Astrocyte (in vitro differentiated cells and primary cell): ENCODE measurements around the gene PCDHB7. TPM values are rescaled to one million over a fixed set of nuclear protein-coding genes. Genes with fewer than 3 reads are reported as not detected.
"Not testable (repeated sequence)": the region's sequence is repeated elsewhere in the genome, so short reads cannot be mapped to it uniquely, and the experiment has no call there.

ENCODE experiments used
- DNase-seq: peaks from one replicate; pipeline ENCODE4 v3.0.0-alpha.2; 2010; ENCODE audit warnings: low read depth
- FAIRE-seq: peaks from 2 replicates; lab custom pipeline; 2011; peaks lifted over from hg19 to GRCh38; lab: Jason Lieb, UNC
- H2AFZ ChIP-seq: 2 replicates; pipeline ENCODE4 v1.6.0; 2012; ENCODE audit warnings: low read depth, low read length, inconsistent platforms
- H3K27ac ChIP-seq: 2 replicates; pipeline ENCODE4 v1.5.1; 2011; ENCODE audit warnings: low read depth, low read length, inconsistent platforms
- H3K27me3 ChIP-seq: 2 replicates; pipeline ENCODE4 v1.6.0; 2011; ENCODE audit warnings: low read length, inconsistent platforms; ENCODE audit not compliant: insufficient read depth
- H3K36me3 ChIP-seq: 2 replicates; pipeline ENCODE4 v1.5.1; 2011; ENCODE audit warnings: low read length, inconsistent platforms; ENCODE audit not compliant: insufficient read depth
- H3K4me1 ChIP-seq: 2 replicates; pipeline ENCODE4 v1.5.1; 2011; ENCODE audit warnings: low read length, inconsistent platforms; ENCODE audit not compliant: insufficient read depth
- H3K4me2 ChIP-seq: 2 replicates; pipeline ENCODE4 v1.6.0; 2012; ENCODE audit warnings: low read length, inconsistent platforms
- H3K4me3 ChIP-seq: 2 replicates; pipeline ENCODE4 v1.5.1; 2011; ENCODE audit warnings: low read depth, mild to moderate bottlenecking, low read length, inconsistent platforms; ENCODE audit not compliant: insufficient read depth
- H3K79me2 ChIP-seq: 2 replicates; pipeline ENCODE4 v1.6.0; 2012; ENCODE audit warnings: mild to moderate bottlenecking, low read length, inconsistent platforms; ENCODE audit not compliant: insufficient read depth
- H3K9ac ChIP-seq: 2 replicates; pipeline ENCODE4 v1.6.0; 2012; ENCODE audit warnings: mild to moderate bottlenecking, low read length, inconsistent platforms
- H3K9me3 ChIP-seq: 2 replicates; pipeline ENCODE4 v1.5.1; 2012; ENCODE audit warnings: low read depth, mild to moderate bottlenecking, low read length, inconsistent platforms; ENCODE audit not compliant: insufficient read depth
- H4K20me1 ChIP-seq: 2 replicates; pipeline ENCODE4 v1.6.0; 2012; ENCODE audit warnings: low read length, inconsistent platforms; ENCODE audit not compliant: insufficient read depth
- H3K27ac Mint-ChIP-seq: one replicate; pipeline ENCODE4 v1.8.0; 2021; ENCODE audit warnings: mild to moderate bottlenecking, mixed read lengths; ENCODE audit not compliant: unreplicated experiment
- H3K27me3 Mint-ChIP-seq: one replicate; pipeline ENCODE4 v1.8.0; 2021; ENCODE audit warnings: low read depth, mixed read lengths; ENCODE audit not compliant: unreplicated experiment
- H3K36me3 Mint-ChIP-seq: one replicate; pipeline ENCODE4 v1.8.0; 2021; ENCODE audit warnings: low read depth, mixed read lengths; ENCODE audit not compliant: unreplicated experiment
- H3K4me1 Mint-ChIP-seq: one replicate; pipeline ENCODE4 v1.8.0; 2021; ENCODE audit warnings: low read depth, mixed read lengths; ENCODE audit not compliant: unreplicated experiment
- H3K4me3 Mint-ChIP-seq: one replicate; pipeline ENCODE4 v1.8.0; 2021; ENCODE audit warnings: mild to moderate bottlenecking, moderate library complexity, mixed read lengths; ENCODE audit not compliant: unreplicated experiment
- H3K9me3 Mint-ChIP-seq: one replicate; pipeline ENCODE4 v1.8.0; 2021; ENCODE audit warnings: mild to moderate bottlenecking, mixed read lengths; ENCODE audit not compliant: unreplicated experiment
- EZH2 ChIP-seq: IDR thresholded peaks from 2 replicates; pipeline ENCODE4 v1.6.1; 2012; ENCODE audit warnings: mild to moderate bottlenecking, low read length, inconsistent platforms; ENCODE audit not compliant: insufficient read depth
- total RNA-seq: library from RNA; stranded (reverse); gene quantifications from 2 replicates; pipeline ENCODE4 v1.2.1, GENCODE V29; 2021
- TF ChIP-seq, protein P1 (sequence below): IDR thresholded peaks from 2 replicates; pipeline ENCODE4 v1.5.1; 2011; ENCODE audit warnings: low read depth, mild to moderate bottlenecking, inconsistent platforms, low read length, moderate library complexity; ENCODE audit not compliant: insufficient read depth

PCDHB7 gene
- total RNA-seq, 1 donor from 2014 or later, result 1.0 TPM

DNA sequence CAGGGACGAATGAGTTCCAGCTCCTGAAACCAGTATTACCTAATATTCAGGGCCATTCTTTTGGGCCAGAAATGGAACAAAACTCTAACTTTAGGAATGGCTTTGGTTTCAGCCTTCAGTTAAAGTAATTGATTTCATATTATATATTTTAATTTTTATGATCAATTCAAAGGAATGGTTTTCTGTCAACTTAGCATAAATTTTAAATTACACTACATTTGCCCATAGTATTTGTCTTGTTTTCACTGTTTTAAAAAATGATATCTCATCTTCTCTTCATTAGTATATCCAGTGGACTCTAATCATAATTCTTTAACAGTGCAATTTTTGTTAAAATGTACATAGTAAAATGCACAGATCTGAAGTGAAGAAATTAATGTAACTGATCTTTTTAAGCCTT, 7.9 kb downstream of the PCDHB7 start:
- H3K4me2 ChIP-seq, result no peak overlapping the region
- H3K36me3 Mint-ChIP-seq, result peaks cover 11% of the 10 kb centered on the region
- H3K27ac Mint-ChIP-seq, result no peak overlapping the region
- no peak overlapping the region for H3K4me3 Mint-ChIP-seq
- no peaks in the 10 kb centered on the region for H3K79me2 ChIP-seq
- no peak overlapping the region for H3K4me3 ChIP-seq
- H3K9me3 Mint-ChIP-seq, result peaks cover 8% of the 10 kb centered on the region
- no peaks in the 10 kb centered on the region for H3K27me3 ChIP-seq
- peaks cover 14% of the 10 kb centered on the region for H3K9me3 ChIP-seq
- no peaks in the 10 kb centered on the region for H3K36me3 ChIP-seq
- no peaks in the 10 kb centered on the region for H3K4me1 ChIP-seq
- H3K9ac ChIP-seq, result no peak overlapping the region
- H3K27me3 Mint-ChIP-seq, result no peaks in the 10 kb centered on the region
- H4K20me1 ChIP-seq, result no peaks in the 10 kb centered on the region
- no peak overlapping the region for H2AFZ ChIP-seq
- FAIRE-seq (no peak), DNase-seq (no peak)
- H3K4me1 Mint-ChIP-seq, result no peaks in the 10 kb centered on the region
- TF ChIP-seq, protein P1, sequence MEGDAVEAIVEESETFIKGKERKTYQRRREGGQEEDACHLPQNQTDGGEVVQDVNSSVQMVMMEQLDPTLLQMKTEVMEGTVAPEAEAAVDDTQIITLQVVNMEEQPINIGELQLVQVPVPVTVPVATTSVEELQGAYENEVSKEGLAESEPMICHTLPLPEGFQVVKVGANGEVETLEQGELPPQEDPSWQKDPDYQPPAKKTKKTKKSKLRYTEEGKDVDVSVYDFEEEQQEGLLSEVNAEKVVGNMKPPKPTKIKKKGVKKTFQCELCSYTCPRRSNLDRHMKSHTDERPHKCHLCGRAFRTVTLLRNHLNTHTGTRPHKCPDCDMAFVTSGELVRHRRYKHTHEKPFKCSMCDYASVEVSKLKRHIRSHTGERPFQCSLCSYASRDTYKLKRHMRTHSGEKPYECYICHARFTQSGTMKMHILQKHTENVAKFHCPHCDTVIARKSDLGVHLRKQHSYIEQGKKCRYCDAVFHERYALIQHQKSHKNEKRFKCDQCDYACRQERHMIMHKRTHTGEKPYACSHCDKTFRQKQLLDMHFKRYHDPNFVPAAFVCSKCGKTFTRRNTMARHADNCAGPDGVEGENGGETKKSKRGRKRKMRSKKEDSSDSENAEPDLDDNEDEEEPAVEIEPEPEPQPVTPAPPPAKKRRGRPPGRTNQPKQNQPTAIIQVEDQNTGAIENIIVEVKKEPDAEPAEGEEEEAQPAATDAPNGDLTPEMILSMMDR, result no peak
- no peak for TF ChIP-seq EZH2
- H3K27ac ChIP-seq, result no peak overlapping the region

DNA sequence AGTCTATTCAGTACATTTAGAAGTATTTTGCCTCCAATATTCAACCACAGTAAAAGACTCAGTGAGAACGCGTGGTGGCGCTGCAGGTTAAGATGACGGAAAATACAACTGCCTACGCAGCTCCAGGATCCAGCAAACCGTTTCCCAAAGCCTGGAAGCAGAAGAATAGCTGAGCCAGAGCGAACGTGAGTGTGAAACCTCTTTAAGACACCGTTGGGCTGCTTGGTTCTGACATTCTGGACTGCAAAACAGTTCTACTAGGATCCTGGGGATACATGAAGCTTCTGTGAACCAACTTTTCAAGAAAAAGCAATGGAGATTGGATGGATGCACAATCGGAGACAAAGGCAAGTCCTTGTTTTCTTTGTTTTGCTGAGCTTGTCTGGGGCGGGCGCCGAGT, 9.8 kb downstream of the PCDHB7 start, which contains the start of gene PCDHB16:
TSS of gene PCDHB16 (plus strand) at position 140 of the 400 bp plus-strand sequence. CDS start at position 313, 173 bp downstream.
- H3K27ac ChIP-seq, result no peak within 1 kb of the TSS

DNA sequence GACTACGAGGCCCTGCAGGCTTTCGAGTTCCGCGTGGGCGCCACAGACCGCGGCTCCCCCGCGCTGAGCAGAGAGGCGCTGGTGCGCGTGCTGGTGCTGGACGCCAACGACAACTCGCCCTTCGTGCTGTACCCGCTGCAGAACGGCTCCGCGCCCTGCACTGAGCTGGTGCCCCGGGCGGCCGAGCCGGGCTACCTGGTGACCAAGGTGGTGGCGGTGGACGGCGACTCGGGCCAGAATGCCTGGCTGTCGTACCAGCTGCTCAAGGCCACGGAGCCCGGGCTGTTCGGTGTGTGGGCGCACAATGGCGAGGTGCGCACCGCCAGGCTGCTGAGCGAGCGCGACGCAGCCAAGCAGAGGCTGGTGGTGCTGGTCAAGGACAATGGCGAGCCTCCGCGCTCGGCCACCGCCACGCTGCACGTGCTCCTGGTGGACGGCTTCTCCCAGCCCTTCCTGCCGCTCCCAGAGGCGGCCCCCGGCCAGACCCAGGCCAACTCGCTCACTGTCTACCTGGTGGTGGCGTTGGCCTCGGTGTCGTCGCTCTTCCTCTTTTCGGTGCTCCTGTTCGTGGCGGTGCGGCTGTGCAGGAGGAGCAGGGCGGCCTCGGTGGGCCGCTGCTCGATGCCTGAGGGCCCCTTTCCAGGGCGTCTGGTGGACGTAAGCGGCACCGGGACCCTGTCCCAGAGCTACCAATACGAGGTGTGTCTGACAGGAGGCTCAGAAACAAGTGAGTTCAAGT, 11.8 kb downstream of the PCDHB7 start:
- not testable (repeated sequence) for DNase-seq, H3K27me3 Mint-ChIP-seq, H3K4me3 ChIP-seq, H3K36me3 ChIP-seq, H3K4me3 Mint-ChIP-seq, FAIRE-seq, H3K27ac Mint-ChIP-seq, H4K20me1 ChIP-seq, H3K27ac ChIP-seq, H3K9me3 ChIP-seq, H3K79me2 ChIP-seq, H3K4me2 ChIP-seq, H3K9ac ChIP-seq, H2AFZ ChIP-seq, H3K4me1 Mint-ChIP-seq, H3K27me3 ChIP-seq, H3K4me1 ChIP-seq
- peaks cover 16% of the 10 kb centered on the region for H3K36me3 Mint-ChIP-seq
- peaks cover 14% of the 10 kb centered on the region for H3K9me3 Mint-ChIP-seq

More for the DNA sequence above, 9.8 kb downstream of the PCDHB7 start, which contains the start of gene PCDHB16:
- Mint-ChIP-seq H3K27ac (no peak within 1 kb of the TSS), H3K4me3 (peak within 1 kb of the TSS; percentile 65), H3K9me3 (peaks cover 8% of the 10 kb centered on the region), H3K36me3 (peaks cover 11% of the 10 kb centered on the region), H3K27me3 (no peaks in the 10 kb centered on the region), H3K4me1 (no peaks in the 10 kb centered on the region)
- Histone ChIP-seq H4K20me1 (no peaks in the 10 kb centered on the region), H2AFZ (no peak within 1 kb of the TSS), H3K79me2 (no peaks in the 10 kb centered on the region), H3K4me3 (no peak within 1 kb of the TSS), H3K36me3 (no peaks in the 10 kb centered on the region), H3K9me3 (peaks cover 14% of the 10 kb centered on the region), H3K9ac (no peak within 1 kb of the TSS), H3K27me3 (no peaks in the 10 kb centered on the region), H3K4me2 (no peak within 1 kb of the TSS), H3K4me1 (no peaks in the 10 kb centered on the region)
- DNase-seq (peak; percentile 3), FAIRE-seq (no peak)
- TF ChIP-seq EZH2, result no peak
- TF ChIP-seq, protein P1, result no peak
